Fibroblast of pulmonary artery (primary cell): ENCODE results near the gene BLZF1.
"Not testable (repeated sequence)": the region's sequence is repeated elsewhere in the genome, so short reads cannot be mapped to it uniquely, and the experiment has no call there.

ENCODE experiments used
- DNase-seq: peaks from one replicate; pipeline ENCODE4 v3.0.0-alpha.2; 2010; ENCODE audit warnings: low read depth
- H3K4me3 ChIP-seq: replicated peaks from 2 replicates; pipeline ENCODE4 v1.5.1; 2011; ENCODE audit warnings: low read depth, mild to moderate bottlenecking, control low read depth, low read length, moderate library complexity
- TF ChIP-seq, protein P1 (sequence below): IDR thresholded peaks from 2 replicates; pipeline ENCODE4 v1.5.1; 2011; ENCODE audit warnings: mild to moderate bottlenecking, control low read depth, low read length, inconsistent platforms; ENCODE audit errors: missing control alignments

Gene BLZF1

DNA sequence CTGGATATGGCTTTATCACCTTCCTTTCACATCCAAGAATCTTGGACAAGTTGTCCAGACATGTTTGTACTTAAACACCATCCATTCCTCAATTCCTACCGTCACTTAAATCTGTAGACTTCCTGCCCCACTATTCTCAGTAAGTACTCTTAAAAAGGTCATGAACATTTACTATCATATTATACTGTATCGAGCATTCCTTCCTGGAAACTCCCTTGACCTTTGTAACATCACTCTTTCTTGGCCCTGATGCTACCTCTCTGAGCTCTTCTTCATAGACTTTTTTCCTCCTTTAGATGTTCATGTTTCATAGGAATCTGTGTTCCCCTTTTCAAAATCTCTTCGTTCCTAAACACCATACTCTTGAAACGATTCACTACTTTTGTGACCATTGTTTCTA is 15.5 kb downstream of the BLZF1 start:
- no peak for DNase-seq
- TF ChIP-seq, protein P1, sequence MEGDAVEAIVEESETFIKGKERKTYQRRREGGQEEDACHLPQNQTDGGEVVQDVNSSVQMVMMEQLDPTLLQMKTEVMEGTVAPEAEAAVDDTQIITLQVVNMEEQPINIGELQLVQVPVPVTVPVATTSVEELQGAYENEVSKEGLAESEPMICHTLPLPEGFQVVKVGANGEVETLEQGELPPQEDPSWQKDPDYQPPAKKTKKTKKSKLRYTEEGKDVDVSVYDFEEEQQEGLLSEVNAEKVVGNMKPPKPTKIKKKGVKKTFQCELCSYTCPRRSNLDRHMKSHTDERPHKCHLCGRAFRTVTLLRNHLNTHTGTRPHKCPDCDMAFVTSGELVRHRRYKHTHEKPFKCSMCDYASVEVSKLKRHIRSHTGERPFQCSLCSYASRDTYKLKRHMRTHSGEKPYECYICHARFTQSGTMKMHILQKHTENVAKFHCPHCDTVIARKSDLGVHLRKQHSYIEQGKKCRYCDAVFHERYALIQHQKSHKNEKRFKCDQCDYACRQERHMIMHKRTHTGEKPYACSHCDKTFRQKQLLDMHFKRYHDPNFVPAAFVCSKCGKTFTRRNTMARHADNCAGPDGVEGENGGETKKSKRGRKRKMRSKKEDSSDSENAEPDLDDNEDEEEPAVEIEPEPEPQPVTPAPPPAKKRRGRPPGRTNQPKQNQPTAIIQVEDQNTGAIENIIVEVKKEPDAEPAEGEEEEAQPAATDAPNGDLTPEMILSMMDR: no peak
- no peak overlapping the region for H3K4me3 ChIP-seq

DNA sequence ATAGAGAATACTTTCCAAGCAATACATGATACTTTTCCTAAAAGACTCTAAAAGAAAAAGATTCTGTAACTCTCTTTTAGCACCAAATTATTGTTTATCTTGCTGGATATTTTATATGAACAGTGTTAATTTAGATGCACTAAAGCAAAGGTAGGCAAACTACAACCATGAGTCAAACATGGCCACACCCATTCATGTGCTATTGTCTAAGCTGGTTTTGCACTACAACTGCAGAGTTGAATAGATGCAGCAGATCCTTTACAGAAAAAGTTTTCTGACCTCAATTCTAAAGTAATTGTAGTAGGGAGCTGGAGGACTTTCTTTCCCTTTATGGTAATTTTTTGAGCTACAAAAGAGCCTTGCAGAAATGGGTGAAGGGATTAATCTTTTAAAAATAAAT is 19.4 kb downstream of the BLZF1 start:
- TF ChIP-seq, protein P1: no peak
- no peak overlapping the region for H3K4me3 ChIP-seq
- no peak for DNase-seq

DNA sequence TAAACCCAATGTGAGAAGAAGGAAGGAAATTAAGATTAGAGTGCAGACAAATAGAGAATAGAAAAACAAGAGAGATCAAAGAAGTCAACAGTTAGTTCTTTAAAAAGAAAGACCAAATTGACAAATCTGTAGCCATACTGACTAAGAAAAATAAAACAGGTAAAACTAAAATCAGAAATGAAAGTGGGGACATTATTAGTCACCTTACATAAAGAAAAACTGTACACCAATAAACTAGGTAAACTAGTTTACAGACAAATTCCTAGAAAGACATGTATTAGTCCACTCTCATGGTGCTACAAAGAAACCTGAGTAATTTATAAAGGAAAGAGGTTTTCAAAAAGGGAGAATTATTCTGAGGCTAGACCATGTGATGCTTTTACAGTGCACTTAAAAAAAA is 22.3 kb downstream of the BLZF1 start:
- TF ChIP-seq, protein P1: no peak
- no peak for DNase-seq
- no peak overlapping the region for H3K4me3 ChIP-seq

DNA sequence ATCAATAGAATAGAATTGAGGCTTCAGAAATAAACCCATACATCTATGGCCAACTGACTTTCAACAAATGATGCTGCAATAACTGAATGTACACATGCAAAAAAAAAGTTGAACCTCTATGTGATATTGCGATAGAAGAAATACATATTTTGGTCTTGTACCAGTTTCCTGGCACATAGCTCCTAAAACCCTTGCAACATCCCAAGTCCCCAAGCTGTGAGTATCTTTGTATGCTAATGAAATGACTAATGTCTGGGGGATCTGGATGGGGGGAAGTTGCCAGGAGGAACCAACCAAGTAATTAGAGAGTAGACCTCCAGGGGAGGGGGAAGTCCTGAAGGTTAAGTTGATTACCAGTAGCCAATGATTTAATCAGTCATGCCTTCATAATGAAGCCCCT is 24.4 kb downstream of the BLZF1 start:
- DNase-seq: peak; percentile 43
- TF ChIP-seq, protein P1: no peak
- no peak overlapping the region for H3K4me3 ChIP-seq

DNA sequence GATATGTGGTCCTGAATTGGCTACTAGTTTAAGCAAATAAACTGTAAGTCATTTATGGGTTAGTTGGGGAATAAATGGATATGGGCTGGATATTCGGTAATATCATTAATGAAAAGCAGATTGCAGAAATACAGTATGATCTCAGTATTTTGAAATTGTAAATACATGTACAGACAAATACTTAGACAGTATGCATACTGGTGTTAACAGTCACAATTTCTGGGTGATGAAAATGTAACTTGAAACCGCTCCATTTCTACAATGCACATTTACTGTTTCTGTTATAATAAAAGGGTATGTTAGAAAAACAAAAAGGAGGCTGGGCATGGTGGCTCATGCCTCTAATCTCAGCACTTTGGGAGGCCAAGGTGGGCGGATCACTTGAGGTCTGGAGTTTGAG is 28.0 kb downstream of the BLZF1 start:
- TF ChIP-seq, protein P1: no peak
- H3K4me3 ChIP-seq: no peak overlapping the region

DNA sequence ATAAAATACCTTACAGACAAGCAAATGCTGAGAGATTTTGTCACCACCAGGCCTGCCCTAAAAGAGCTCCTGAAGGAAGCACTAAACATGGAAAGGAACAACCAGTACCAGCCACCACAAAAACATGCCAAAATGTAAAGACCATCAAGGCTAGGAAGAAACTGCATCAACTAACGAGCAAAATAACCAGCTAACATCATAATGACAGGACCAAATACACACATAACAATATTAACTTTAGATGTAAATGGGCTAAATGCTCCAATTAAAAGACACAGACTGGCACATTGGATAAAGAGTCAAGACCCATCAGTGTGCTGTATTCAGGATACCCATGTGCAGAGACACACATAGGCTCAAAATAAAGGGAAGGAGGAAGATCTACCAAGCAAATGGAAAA is 34.6 kb downstream of the BLZF1 start:
- DNase-seq, H3K4me3 ChIP-seq: not testable (repeated sequence)

More for the DNA sequence above, 28.0 kb downstream of the BLZF1 start:
- no peak for DNase-seq

DNA sequence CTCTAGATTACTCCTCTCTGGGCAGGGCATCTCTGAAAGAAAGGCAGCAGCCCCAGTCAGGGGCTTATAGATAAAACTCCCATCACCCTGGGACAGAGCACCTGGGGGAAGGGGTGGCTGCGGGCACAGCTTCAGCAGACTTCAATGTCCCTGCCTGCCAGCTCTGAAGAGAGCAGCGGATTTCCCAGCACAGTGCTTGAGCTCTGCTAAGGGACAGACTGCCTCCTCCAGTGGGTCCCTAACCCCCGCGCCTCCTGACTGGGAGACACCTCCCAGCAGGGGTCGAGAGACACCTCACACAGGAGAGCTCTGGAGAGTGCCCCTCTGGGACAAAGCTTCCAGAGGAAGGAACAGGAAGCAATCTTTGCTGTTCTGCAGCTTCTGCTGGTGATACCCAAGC is 40.3 kb downstream of the BLZF1 start:
- not testable (repeated sequence) for DNase-seq, H3K4me3 ChIP-seq

DNA sequence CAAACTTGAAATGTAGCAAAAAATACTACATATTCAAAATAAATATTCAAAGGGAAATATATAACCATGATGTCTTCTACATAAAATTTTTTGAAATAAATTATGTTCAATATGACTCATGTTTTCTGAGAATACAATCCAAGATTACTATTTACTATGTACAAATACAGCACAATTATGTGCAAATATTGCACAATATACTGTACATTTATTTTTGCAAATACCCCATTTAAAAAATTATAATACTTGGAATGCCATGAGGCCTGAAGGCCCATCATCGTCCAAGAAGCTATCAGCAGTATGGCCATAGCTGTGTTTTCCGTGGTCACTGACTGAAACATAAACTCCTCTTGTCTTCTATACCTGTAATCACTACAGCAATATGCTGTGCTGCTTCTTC is 47.0 kb downstream of the BLZF1 start:
- DNase-seq: no peak
- H3K4me3 ChIP-seq: no peak overlapping the region
- TF ChIP-seq, protein P1: no peak
